Dendritic cell treated with granulocyte-macrophage colony-stimulating factor and Interleukin-4, amounts not matched to agents 40 ng/mL and 50 ng/mL, for 4 days (primary cell): ENCODE data around the gene KRT80.
A peak's percentile ranks its signal among the peaks of the same experiment; 100 is the strongest.

ENCODE experiments used
- H3K27ac Mint-ChIP-seq: one replicate; pipeline ENCODE4 v1.8.0; 2022; ENCODE audit warnings: mild to moderate bottlenecking, mixed read lengths
- H3K27me3 Mint-ChIP-seq: one replicate; pipeline ENCODE4 v1.8.0; 2022; ENCODE audit warnings: mild to moderate bottlenecking, mixed read lengths
- H3K36me3 Mint-ChIP-seq: one replicate; pipeline ENCODE4 v1.8.0; 2022; ENCODE audit warnings: low read depth, mixed read lengths
- H3K4me1 Mint-ChIP-seq: one replicate; pipeline ENCODE4 v1.8.0; 2022; ENCODE audit warnings: low read depth, mixed read lengths
- H3K4me3 Mint-ChIP-seq: one replicate; pipeline ENCODE4 v1.8.0; 2022; ENCODE audit warnings: mild to moderate bottlenecking, moderate library complexity, mixed read lengths
- H3K9me3 Mint-ChIP-seq: one replicate; pipeline ENCODE4 v1.8.0; 2022; ENCODE audit warnings: mixed read lengths
- intact Hi-C: fragments of 100-400 bp; cut with micrococcal nuclease; formaldehyde crosslinking; loops from one replicate; pipeline ENCODE4 v1.15.0; 2022

The KRT80 gene

GRCh38 chr12:52202361-52203078, 10.7 kb upstream of the KRT80 start:
- Mint-ChIP-seq H3K4me1 (peaks cover 88% of the 10 kb centered on the region), H3K36me3 (no peaks in the 10 kb centered on the region), H3K27me3 (peaks cover 4% of the 10 kb centered on the region), H3K4me3 (no peak overlapping the region), H3K9me3 (no peaks in the 10 kb centered on the region), H3K27ac (peak overlapping the region; percentile 65)
- intact Hi-C loops, result no loop called here

- Mint-ChIP-seq H3K36me3 (no peaks in the 10 kb centered on the region), H3K4me3 (no peak overlapping the region), H3K4me1 (peaks cover 89% of the 10 kb centered on the region), H3K27me3 (peaks cover 3% of the 10 kb centered on the region), H3K27ac (peak overlapping the region; percentile 65), H3K9me3 (no peaks in the 10 kb centered on the region)
- intact Hi-C loops, result no loop called here
These were observed 9.6 kb upstream of the KRT80 start for GRCh38 chr12:52201451-52201839.

GRCh38 chr12:52200781-52201450, 9.1 kb upstream of the KRT80 start:
- intact Hi-C loops, result no loop called here
- Mint-ChIP-seq H3K36me3 (no peaks in the 10 kb centered on the region), H3K27me3 (peaks cover 3% of the 10 kb centered on the region), H3K4me1 (peaks cover 89% of the 10 kb centered on the region), H3K9me3 (no peaks in the 10 kb centered on the region), H3K4me3 (no peak overlapping the region), H3K27ac (peak overlapping the region; percentile 65)

GRCh38 chr12:52200086-52200780, 8.4 kb upstream of the KRT80 start:
- Mint-ChIP-seq H3K9me3 (no peaks in the 10 kb centered on the region), H3K27ac (peak overlapping the region; percentile 65), H3K4me3 (no peak overlapping the region), H3K4me1 (peaks cover 89% of the 10 kb centered on the region), H3K27me3 (peaks cover 3% of the 10 kb centered on the region), H3K36me3 (no peaks in the 10 kb centered on the region)
- intact Hi-C loops, result no loop called here

- Mint-ChIP-seq H3K4me1 (peaks cover 97% of the 10 kb centered on the region), H3K27ac (peak overlapping the region; percentile 34), H3K4me3 (no peak overlapping the region), H3K27me3 (peaks cover 3% of the 10 kb centered on the region), H3K9me3 (no peaks in the 10 kb centered on the region), H3K36me3 (no peaks in the 10 kb centered on the region)
- intact Hi-C loops, result no loop called here
These were observed 7.6 kb upstream of the KRT80 start for GRCh38 chr12:52199294-52199919.

- Mint-ChIP-seq H3K27ac (peak overlapping the region; percentile 34), H3K4me3 (no peak overlapping the region), H3K4me1 (peaks cover 99% of the 10 kb centered on the region), H3K27me3 (peaks cover 5% of the 10 kb centered on the region), H3K9me3 (no peaks in the 10 kb centered on the region), H3K36me3 (no peaks in the 10 kb centered on the region)
- intact Hi-C loops, result no loop called here
These were observed 6.8 kb upstream of the KRT80 start for GRCh38 chr12:52198454-52199215.

- no peak overlapping the region for H3K4me3 Mint-ChIP-seq
- H3K9me3 Mint-ChIP-seq, result no peaks in the 10 kb centered on the region
- H3K27ac Mint-ChIP-seq, result peak overlapping the region; percentile 34
- intact Hi-C loops, result no loop called here
- peaks cover 99% of the 10 kb centered on the region for H3K4me1 Mint-ChIP-seq
- peaks cover 9% of the 10 kb centered on the region for H3K27me3 Mint-ChIP-seq
- no peaks in the 10 kb centered on the region for H3K36me3 Mint-ChIP-seq
These were observed 5.8 kb upstream of the KRT80 start for GRCh38 chr12:52197371-52198231.

- Mint-ChIP-seq H3K27ac (peak overlapping the region; percentile 8), H3K9me3 (no peaks in the 10 kb centered on the region), H3K27me3 (peaks cover 7% of the 10 kb centered on the region), H3K4me1 (peaks cover 96% of the 10 kb centered on the region), H3K4me3 (no peak overlapping the region), H3K36me3 (no peaks in the 10 kb centered on the region)
- intact Hi-C loops, result no loop called here
These were observed 3.4 kb upstream of the KRT80 start for GRCh38 chr12:52195065-52195730.

GRCh38 chr12:52193991-52194390, 2.2 kb upstream of the KRT80 start:
- Mint-ChIP-seq H3K27ac (peak overlapping the region; percentile 8), H3K4me1 (peaks cover 96% of the 10 kb centered on the region), H3K4me3 (no peak overlapping the region), H3K27me3 (peaks cover 7% of the 10 kb centered on the region), H3K9me3 (no peaks in the 10 kb centered on the region), H3K36me3 (no peaks in the 10 kb centered on the region)
- intact Hi-C loops, result no loop called here

GRCh38 chr12:52193532-52193931, 1.7 kb upstream of the KRT80 start:
- no peak overlapping the region for H3K27ac Mint-ChIP-seq
- H3K4me1 Mint-ChIP-seq, result peaks cover 96% of the 10 kb centered on the region
- no peaks in the 10 kb centered on the region for H3K9me3 Mint-ChIP-seq
- no peaks in the 10 kb centered on the region for H3K36me3 Mint-ChIP-seq
- intact Hi-C loops, result no loop called here
- H3K4me3 Mint-ChIP-seq, result no peak overlapping the region
- H3K27me3 Mint-ChIP-seq, result peaks cover 7% of the 10 kb centered on the region

GRCh38 chr12:52190860-52191729, 719 bp downstream of the KRT80 start:
- Mint-ChIP-seq H3K4me1 (peaks cover 96% of the 10 kb centered on the region), H3K36me3 (no peaks in the 10 kb centered on the region), H3K4me3 (no peak overlapping the region), H3K27me3 (peaks cover 7% of the 10 kb centered on the region), H3K27ac (no peak overlapping the region), H3K9me3 (no peaks in the 10 kb centered on the region)
- intact Hi-C loops, result no loop called here
